ENCODE results near the gene AEBP1. TPM values are rescaled to one million over a fixed set of nuclear protein-coding genes. Genes with fewer than 3 reads are reported as not detected.

AEBP1 gene
- total and polyA plus RNA-seq, 9 donors, result 137 to 563 (median 283) TPM

DNA sequence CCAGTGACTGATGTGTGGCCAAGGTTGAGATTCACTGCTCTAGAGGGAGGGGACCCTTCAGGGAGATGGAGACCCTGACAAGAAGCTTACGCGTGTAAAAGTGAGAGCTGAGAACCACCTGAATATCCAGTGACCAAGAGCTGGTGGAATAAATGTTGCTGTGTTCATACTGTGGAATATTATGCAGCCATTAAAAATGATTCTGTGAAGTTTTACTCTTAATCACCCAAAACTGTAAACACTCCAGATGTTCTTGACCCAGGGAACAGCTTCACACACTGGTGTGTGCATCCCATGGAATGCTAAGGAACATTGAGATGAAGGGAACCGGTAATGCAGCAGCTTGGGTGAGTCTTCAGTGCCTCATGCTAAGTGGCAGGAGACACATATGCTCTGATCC, 17.5 kb upstream of the AEBP1 start:
- H3K9me3 ChIP-seq, result no peaks in the 10 kb centered on the region
- H3K4me1 ChIP-seq (ENCODE audit: insufficient read depth), result peaks cover 24% of the 10 kb centered on the region
- peak overlapping the region; percentile 60 to 92 for H3K27ac ChIP-seq
- DNase-seq, result no peak
- intact Hi-C loops (cut with DNase I), result no loop called here
- TF ChIP-seq EP300 (IDR thresholded peaks at IDR 0.05), result no peak
- no peak for TF ChIP-seq POLR2A (IDR thresholded peaks at IDR 0.05)
- TF ChIP-seq, protein P1, sequence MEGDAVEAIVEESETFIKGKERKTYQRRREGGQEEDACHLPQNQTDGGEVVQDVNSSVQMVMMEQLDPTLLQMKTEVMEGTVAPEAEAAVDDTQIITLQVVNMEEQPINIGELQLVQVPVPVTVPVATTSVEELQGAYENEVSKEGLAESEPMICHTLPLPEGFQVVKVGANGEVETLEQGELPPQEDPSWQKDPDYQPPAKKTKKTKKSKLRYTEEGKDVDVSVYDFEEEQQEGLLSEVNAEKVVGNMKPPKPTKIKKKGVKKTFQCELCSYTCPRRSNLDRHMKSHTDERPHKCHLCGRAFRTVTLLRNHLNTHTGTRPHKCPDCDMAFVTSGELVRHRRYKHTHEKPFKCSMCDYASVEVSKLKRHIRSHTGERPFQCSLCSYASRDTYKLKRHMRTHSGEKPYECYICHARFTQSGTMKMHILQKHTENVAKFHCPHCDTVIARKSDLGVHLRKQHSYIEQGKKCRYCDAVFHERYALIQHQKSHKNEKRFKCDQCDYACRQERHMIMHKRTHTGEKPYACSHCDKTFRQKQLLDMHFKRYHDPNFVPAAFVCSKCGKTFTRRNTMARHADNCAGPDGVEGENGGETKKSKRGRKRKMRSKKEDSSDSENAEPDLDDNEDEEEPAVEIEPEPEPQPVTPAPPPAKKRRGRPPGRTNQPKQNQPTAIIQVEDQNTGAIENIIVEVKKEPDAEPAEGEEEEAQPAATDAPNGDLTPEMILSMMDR (IDR thresholded peaks at IDR 0.05), result no peak
- no peak overlapping the region for H3K4me3 ChIP-seq
- no peaks in the 10 kb centered on the region for H3K36me3 ChIP-seq
- no peaks in the 10 kb centered on the region for H3K27me3 ChIP-seq
- 93 to 99% (median 94%) methylated on average over 3 of the region's 3 CpGs for WGBS, 3 donors

DNA sequence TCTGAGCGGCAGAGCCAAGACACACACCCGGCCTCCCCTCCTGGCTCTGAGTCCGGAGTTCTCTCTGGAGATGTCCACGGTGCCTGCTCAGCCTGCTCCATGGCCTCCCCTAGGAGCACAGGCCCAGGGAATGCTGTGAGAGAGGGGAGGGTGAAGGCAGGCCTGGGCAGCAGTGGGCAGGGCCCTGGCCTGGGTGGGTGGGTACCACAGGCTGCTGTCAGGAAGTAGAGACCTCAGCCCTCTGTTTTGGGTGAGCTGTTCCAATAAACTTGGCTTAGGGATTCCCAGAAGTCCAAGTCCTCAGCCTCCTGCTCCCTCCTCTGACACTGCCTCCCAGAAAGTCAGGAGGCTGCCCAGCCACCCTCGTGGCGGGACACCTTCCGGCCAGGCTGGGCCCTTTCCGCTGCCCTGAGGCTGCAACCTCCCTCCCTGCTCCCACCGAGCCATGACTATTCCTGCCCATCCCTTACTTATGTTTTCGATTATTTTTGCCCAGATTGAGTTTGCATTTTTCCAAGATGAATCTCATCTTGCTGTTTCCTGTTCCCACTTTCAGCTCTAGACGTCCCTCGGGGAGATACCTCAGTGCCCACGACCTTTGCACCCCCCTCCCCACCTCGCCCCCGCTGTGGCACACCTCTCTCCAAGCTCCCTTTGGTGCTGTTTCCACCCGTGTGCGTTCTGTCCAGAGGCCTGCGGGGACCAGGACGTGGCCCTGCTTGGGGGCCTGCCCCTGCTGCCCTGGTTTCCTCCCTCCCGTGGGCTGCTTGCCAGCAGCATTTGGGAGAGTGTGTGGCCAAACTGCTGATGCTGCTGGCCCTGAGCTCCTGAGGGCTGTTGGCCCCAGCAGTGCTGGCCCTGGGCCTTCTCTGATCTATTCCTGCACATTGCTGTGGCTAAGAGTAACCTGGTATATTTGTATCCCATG, 16.0 kb upstream of the AEBP1 start:
- Histone ChIP-seq H3K27ac (peak overlapping the region; percentile 80 to 92), H3K36me3 (no peaks in the 10 kb centered on the region), H3K4me3 (no peak overlapping the region), H3K4me1 (ENCODE audit: insufficient read depth) (peaks cover 24% of the 10 kb centered on the region), H3K27me3 (no peaks in the 10 kb centered on the region), H3K9me3 (no peaks in the 10 kb centered on the region)
- 5 to 8% (median 6%) methylated on average over 20 of the region's 20 CpGs for WGBS, 3 donors
- TF ChIP-seq POLR2A (IDR thresholded peaks at IDR 0.05) (no peak), EP300 (IDR thresholded peaks at IDR 0.05) (no peak)
- TF ChIP-seq, protein P1 (IDR thresholded peaks at IDR 0.05), result no peak
- intact Hi-C loops (cut with DNase I), result no loop called here
- DNase-seq, result peak; percentile 80 to 90 (median 86)

DNA sequence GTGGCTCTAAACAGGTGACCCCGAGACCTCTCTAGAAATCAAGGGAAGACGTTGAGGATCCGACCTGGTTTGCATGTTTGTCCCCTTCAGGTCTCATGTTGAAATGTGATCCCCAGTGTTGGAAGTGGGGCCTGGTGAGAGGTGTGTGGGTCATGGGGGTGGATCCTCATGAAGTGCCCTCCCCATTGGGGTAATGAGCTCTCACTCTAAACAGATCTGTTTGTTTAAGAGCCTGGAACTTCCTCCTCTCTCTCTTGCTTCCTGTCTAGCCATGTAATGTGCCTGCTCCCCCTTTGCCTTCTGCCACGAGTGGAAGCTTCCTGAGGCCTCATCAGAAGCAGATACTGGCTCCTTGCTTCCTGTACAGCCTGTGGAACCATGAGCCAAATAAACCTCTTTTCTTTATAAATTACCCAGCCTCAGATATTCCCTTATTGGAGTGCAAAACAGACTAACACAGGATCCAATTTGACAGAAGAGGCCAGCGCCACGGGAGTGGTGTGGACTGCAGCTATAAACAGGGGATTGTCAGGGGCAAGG, 11.0 kb upstream of the AEBP1 start:
- TF ChIP-seq EP300 (IDR thresholded peaks at IDR 0.05) (no peak), POLR2A (IDR thresholded peaks at IDR 0.05) (no peak)
- TF ChIP-seq, protein P1 (IDR thresholded peaks at IDR 0.05), result no peak
- Histone ChIP-seq H3K27me3 (no peaks in the 10 kb centered on the region), H3K9me3 (no peaks in the 10 kb centered on the region), H3K36me3 (no peaks in the 10 kb centered on the region), H3K4me1 (ENCODE audit: insufficient read depth) (peaks cover 24% of the 10 kb centered on the region), H3K27ac (no peak overlapping the region), H3K4me3 (no peak overlapping the region)
- intact Hi-C loops (cut with DNase I), result no loop called here
- no peak for DNase-seq
- 86 to 89% (median 88%) methylated on average over 6 of the region's 6 CpGs for WGBS, 3 donors

DNA sequence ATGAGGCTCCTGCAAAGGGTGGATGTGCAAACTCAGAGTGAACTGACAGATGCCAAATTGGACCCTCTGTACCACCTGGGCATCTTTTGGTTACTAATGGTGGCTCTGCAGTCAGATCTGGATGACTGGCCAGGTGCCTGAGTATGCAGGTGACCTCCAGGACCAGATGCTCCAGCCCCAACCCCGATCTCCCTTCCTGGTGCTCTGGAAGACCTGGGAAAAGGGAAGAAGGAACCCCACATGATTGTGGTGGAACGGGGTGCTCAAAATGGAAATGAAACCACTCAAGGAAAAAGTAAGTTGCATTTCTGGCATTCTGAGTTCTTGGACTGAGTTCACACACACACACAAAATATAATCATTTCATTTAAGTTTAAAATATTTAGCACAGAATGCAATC, 9.8 kb upstream of the AEBP1 start:
- Histone ChIP-seq H3K4me1 (ENCODE audit: insufficient read depth) (peaks cover 18% of the 10 kb centered on the region), H3K27ac (peak overlapping the region in 1 of 2 donors; percentile 38), H3K9me3 (no peaks in the 10 kb centered on the region), H3K4me3 (no peak overlapping the region), H3K27me3 (no peaks in the 10 kb centered on the region), H3K36me3 (no peaks in the 10 kb centered on the region)
- TF ChIP-seq EP300 (IDR thresholded peaks at IDR 0.05) (no peak), POLR2A (IDR thresholded peaks at IDR 0.05) (no peak)
- TF ChIP-seq, protein P1 (IDR thresholded peaks at IDR 0.05), result no peak
- no peak for DNase-seq
- intact Hi-C loops (cut with DNase I), result no loop called here
- 5 to 11% (median 8%) methylated on average over 2 of the region's 2 CpGs for WGBS, 3 donors
